HepG2 (cell line): ENCODE data around the gene OSGIN1. TPM values are rescaled to one million over a fixed set of nuclear protein-coding genes. Genes with fewer than 3 reads are reported as not detected.

Experiments
- ATAC-seq: fragments of 200-7000 bp; cut with Tn5 transposase; 3 replicates; pipeline ENCODE4 v1.9.1; 2020; ENCODE audit warnings: mild to moderate bottlenecking, moderate library complexity
- BruUV-seq: library from RNA; stranded (reverse); fragments of 400-500 nt; replicated peaks from 2 replicates; lab custom pipeline; 2021; lab: Mats Ljungman, UMichigan
- CTCF ChIA-PET: fragments of 300-600 bp; formaldehyde crosslinking; extraction: SDS; loops from one replicate; lab custom pipeline; 2021; ENCODE audit warnings: low total read pairs, inconsistent platforms, low intra/inter-chr PET ratio; lab: Yijun Ruan, JAX
- POLR2A ChIA-PET: fragments of 350-600 bp; sonication (Branson Sonifier 250); formaldehyde crosslinking; loops from one replicate; lab custom pipeline; 2020; ENCODE audit warnings: antibody characterized with exemption, inconsistent platforms; lab: Yijun Ruan, JAX
- DNase-seq: peaks from one replicate; pipeline ENCODE4 v3.0.0-alpha.2; 2015; ENCODE audit warnings: low spot score
- FAIRE-seq: peaks from 3 replicates; lab custom pipeline; 2011; peaks lifted over from hg19 to GRCh38; lab: Jason Lieb, UNC
- H2AFZ ChIP-seq: one replicate; pipeline ENCODE4 v1.6.1; 2011; ENCODE audit warnings: low read length, inconsistent platforms
- H3K27ac ChIP-seq: fragments of 300-600 bp; 3 replicates; pipeline ENCODE4 v1.8.0; 2011; ENCODE audit warnings: mixed run types, mild to moderate bottlenecking, mixed read lengths, low read length, inconsistent platforms; ENCODE audit not compliant: insufficient read depth; ENCODE audit errors: extremely low read length
- H3K27me3 ChIP-seq, 2 experiments: fragments of 200-600 bp in 1 of 2; 2 replicates in 1 of 2; 3 replicates in 1 of 2; pipeline versions ENCODE4 v1.6.0 to v1.8.0; 2011; ENCODE audit warnings: low read length in 2 of 2, mild to moderate bottlenecking in 2 of 2, moderate library complexity in 2 of 2, inconsistent platforms in 1 of 2; ENCODE audit not compliant: insufficient read depth in 2 of 2, control insufficient read depth in 1 of 2
- H3K36me3 ChIP-seq, 2 experiments: fragments of 200-600 bp in 1 of 2; replicated peaks in 1 of 2; 2 replicates in 1 of 2; 3 replicates in 1 of 2; pipeline versions ENCODE4 v1.5.1 to v1.8.0; 2011; ENCODE audit warnings: low read length in 2 of 2, inconsistent platforms in 1 of 2; ENCODE audit not compliant: insufficient read depth in 2 of 2, control insufficient read depth in 1 of 2
- H3K4me1 ChIP-seq: 2 replicates; pipeline ENCODE4 v1.5.1; 2012; ENCODE audit warnings: low read length, inconsistent platforms; ENCODE audit not compliant: insufficient read depth
- H3K4me2 ChIP-seq: 2 replicates; pipeline ENCODE4 v1.6.0; 2011; ENCODE audit warnings: low read depth, low read length, inconsistent platforms
- H3K4me3 ChIP-seq, 3 experiments: fragments of 200-600 bp in 1 of 3; sonication (generic), shearing (Covaris generic) in 1 of 3; replicated peaks in 1 of 3; 2 replicates each; pipeline ENCODE4 v1.5.1; 2011 to 2016; ENCODE audit warnings: low read length in 3 of 3, inconsistent platforms in 2 of 3, low read depth in 2 of 3, mild to moderate bottlenecking in 2 of 3, control low read depth in 1 of 3, mixed read lengths in 1 of 3; ENCODE audit not compliant: insufficient read depth in 1 of 3
- H3K79me2 ChIP-seq: one replicate; pipeline ENCODE4 v1.6.1; 2011; ENCODE audit warnings: low read length, inconsistent platforms; ENCODE audit not compliant: insufficient read depth
- H3K9ac ChIP-seq: 2 replicates; pipeline ENCODE4 v1.6.0; 2011; ENCODE audit warnings: mild to moderate bottlenecking, low read depth, low read length, inconsistent platforms; ENCODE audit not compliant: insufficient read depth
- H3K9me3 ChIP-seq: 2 replicates; pipeline ENCODE4 v1.5.1; 2012; ENCODE audit warnings: mild to moderate bottlenecking, low read length
- H4K20me1 ChIP-seq: 2 replicates; pipeline ENCODE4 v1.6.0; 2011; ENCODE audit warnings: inconsistent platforms, mild to moderate bottlenecking, low read length, moderate library complexity; ENCODE audit not compliant: insufficient read depth
- HDAC6 ChIP-seq: fragments of 200-600 bp; sonication (generic); IDR thresholded peaks from 2 replicates; pipeline ENCODE4 v1.7.0; 2017; ENCODE audit warnings: mild to moderate bottlenecking, antibody characterized with exemption, low read length, low read depth
- ZNF224 ChIP-seq: sonication (generic); formaldehyde crosslinking; IDR thresholded peaks from 2 replicates; pipeline ENCODE4 v1.5.0; 2020; ENCODE audit warnings: mild to moderate bottlenecking, missing genetic modification reagents
- ZNF546 ChIP-seq: sonication (generic); formaldehyde crosslinking; conservative IDR thresholded peaks from 2 replicates; pipeline ENCODE4 v1.8.1; 2023; ENCODE audit warnings: mild to moderate bottlenecking, missing genetic modification reagents
- ZNF841 ChIP-seq: sonication (generic); formaldehyde crosslinking; IDR thresholded peaks from 2 replicates; pipeline ENCODE4 v1.8.1; 2023; ENCODE audit warnings: missing genetic modification reagents, borderline replicate concordance
- WGBS: methylation state at CpG from one replicate; pipeline ENCODE4 v1.1.6; 2017; ENCODE audit warnings: low lambda C conversion rate; 5-methylcytosine and 5-hydroxymethylcytosine counted together
- in situ Hi-C: cut with HindIII; loops from 2 replicates; pipeline ENCODE4 v1.10.0; 2017; ENCODE audit warnings: low pct_unique_long_range_greater_than_20kb; ENCODE audit not compliant: extremely low pct_ligation_motif_present
- intact Hi-C: fragments of 100-400 bp; cut with micrococcal nuclease; formaldehyde crosslinking; loops from one replicate; pipeline ENCODE4 v1.10.0; 2022; ENCODE audit not compliant: unreplicated experiment
- polyA plus RNA-seq, 8 experiments: library from polyadenylated mRNA; depleted of rRNA in 3 of 8; stranded (reverse) in 7 of 8; unstranded in 1 of 8; fragments of >200 nt; fragmentation: Illumina TruSeq in 4 of 8; extraction: Trizol in 4 of 8; gene quantifications; 2 replicates each; pipeline versions ENCODE4 v1.2.1 to v1.2.3, GENCODE V29; 2011 to 2016; ENCODE audit warnings: low read depth in 4 of 8, missing spikeins in 1 of 8, mixed read lengths in 1 of 8; ENCODE audit not compliant: insufficient read depth in 1 of 8
- total RNA-seq, 5 experiments: library from RNA; depleted of rRNA; stranded (reverse); fragments of >200 nt; fragmentation: Illumina TruSeq; extraction: Trizol; gene quantifications; 2 replicates each; pipeline ENCODE4 v1.2.3, GENCODE V29; 2016; ENCODE audit warnings: low read depth in 1 of 5
- TF ChIP-seq, protein P1 (sequence below): sonication (generic); formaldehyde crosslinking; IDR thresholded peaks from 2 replicates; pipeline ENCODE4 v1.4.0; 2020; ENCODE audit warnings: missing genetic modification reagents, borderline replicate concordance
- TF ChIP-seq, protein P2 (sequence below): sonication (generic); formaldehyde crosslinking; IDR thresholded peaks from 2 replicates; pipeline ENCODE4 v1.5.0; 2020; ENCODE audit warnings: mild to moderate bottlenecking, missing genetic modification reagents

Gene OSGIN1
- total and polyA plus RNA-seq, 2 of the 13 experiments (the other 11 are each of a cell fraction or from before 2014, with no cell fraction given), result 20.5 to 27.1 TPM

DNA sequence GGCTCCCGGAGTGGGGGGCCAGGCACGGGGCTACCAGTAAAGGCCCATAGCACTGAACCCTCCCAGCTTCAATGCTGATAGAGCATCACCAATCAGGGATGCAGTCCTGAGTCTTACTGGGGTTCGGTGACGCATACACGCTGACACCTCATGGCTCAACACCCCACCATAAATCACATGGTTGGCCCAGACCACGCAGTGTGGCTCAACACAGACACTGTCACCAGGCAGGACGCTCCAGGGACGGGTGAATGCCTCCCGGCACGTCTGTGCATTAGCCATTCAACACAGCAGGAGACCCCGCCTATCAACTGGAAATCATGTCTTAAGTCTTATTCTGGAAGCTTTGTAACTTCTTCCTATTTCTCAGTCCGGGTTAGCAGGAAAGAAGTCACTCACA, 50.0 kb downstream of the OSGIN1 start:
- Histone ChIP-seq H3K27ac (no peak overlapping the region), H3K4me1 (no peaks in the 10 kb centered on the region), H3K36me3 (no peaks in the 10 kb centered on the region), H3K4me3 (no peak overlapping the region), H3K79me2 (no peaks in the 10 kb centered on the region), H3K4me2 (no peak overlapping the region), H4K20me1 (no peaks in the 10 kb centered on the region), H3K9me3 (no peaks in the 10 kb centered on the region), H2AFZ (no peak overlapping the region), H3K27me3 (peaks cover 14 to 63% of the 10 kb centered on the region in 2 experiments), H3K9ac (no peak overlapping the region)
- CTCF ChIA-PET, result no interaction called here
- intact Hi-C loops, result no loop called here
- TF ChIP-seq ZNF224, result no peak
- no peak for TF ChIP-seq ZNF546 (CRISPR knock-in tag)
- TF ChIP-seq, protein P1, sequence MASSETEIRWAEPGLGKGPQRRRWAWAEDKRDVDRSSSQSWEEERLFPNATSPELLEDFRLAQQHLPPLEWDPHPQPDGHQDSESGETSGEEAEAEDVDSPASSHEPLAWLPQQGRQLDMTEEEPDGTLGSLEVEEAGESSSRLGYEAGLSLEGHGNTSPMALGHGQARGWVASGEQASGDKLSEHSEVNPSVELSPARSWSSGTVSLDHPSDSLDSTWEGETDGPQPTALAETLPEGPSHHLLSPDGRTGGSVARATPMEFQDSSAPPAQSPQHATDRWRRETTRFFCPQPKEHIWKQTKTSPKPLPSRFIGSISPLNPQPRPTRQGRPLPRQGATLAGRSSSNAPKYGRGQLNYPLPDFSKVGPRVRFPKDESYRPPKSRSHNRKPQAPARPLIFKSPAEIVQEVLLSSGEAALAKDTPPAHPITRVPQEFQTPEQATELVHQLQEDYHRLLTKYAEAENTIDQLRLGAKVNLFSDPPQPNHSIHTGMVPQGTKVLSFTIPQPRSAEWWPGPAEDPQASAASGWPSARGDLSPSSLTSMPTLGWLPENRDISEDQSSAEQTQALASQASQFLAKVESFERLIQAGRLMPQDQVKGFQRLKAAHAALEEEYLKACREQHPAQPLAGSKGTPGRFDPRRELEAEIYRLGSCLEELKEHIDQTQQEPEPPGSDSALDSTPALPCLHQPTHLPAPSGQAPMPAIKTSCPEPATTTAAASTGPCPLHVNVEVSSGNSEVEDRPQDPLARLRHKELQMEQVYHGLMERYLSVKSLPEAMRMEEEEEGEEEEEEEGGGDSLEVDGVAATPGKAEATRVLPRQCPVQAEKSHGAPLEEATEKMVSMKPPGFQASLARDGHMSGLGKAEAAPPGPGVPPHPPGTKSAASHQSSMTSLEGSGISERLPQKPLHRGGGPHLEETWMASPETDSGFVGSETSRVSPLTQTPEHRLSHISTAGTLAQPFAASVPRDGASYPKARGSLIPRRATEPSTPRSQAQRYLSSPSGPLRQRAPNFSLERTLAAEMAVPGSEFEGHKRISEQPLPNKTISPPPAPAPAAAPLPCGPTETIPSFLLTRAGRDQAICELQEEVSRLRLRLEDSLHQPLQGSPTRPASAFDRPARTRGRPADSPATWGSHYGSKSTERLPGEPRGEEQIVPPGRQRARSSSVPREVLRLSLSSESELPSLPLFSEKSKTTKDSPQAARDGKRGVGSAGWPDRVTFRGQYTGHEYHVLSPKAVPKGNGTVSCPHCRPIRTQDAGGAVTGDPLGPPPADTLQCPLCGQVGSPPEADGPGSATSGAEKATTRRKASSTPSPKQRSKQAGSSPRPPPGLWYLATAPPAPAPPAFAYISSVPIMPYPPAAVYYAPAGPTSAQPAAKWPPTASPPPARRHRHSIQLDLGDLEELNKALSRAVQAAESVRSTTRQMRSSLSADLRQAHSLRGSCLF, result no peak
- no peak for TF ChIP-seq HDAC6
- TF ChIP-seq ZNF841, result no peak
- TF ChIP-seq, protein P2, sequence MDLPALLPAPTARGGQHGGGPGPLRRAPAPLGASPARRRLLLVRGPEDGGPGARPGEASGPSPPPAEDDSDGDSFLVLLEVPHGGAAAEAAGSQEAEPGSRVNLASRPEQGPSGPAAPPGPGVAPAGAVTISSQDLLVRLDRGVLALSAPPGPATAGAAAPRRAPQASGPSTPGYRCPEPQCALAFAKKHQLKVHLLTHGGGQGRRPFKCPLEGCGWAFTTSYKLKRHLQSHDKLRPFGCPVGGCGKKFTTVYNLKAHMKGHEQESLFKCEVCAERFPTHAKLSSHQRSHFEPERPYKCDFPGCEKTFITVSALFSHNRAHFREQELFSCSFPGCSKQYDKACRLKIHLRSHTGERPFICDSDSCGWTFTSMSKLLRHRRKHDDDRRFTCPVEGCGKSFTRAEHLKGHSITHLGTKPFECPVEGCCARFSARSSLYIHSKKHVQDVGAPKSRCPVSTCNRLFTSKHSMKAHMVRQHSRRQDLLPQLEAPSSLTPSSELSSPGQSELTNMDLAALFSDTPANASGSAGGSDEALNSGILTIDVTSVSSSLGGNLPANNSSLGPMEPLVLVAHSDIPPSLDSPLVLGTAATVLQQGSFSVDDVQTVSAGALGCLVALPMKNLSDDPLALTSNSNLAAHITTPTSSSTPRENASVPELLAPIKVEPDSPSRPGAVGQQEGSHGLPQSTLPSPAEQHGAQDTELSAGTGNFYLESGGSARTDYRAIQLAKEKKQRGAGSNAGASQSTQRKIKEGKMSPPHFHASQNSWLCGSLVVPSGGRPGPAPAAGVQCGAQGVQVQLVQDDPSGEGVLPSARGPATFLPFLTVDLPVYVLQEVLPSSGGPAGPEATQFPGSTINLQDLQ (CRISPR knock-in tag), result no peak
- FAIRE-seq (no peak), ATAC-seq (peak; percentile 6; the same call in 1 of the 3 replicates), DNase-seq (no peak)
- BruUV-seq, result no TSS peak
- in situ Hi-C loops, result no loop called here
- POLR2A ChIA-PET, result no interaction called here
- 33% methylated on average over 11 of the region's 12 CpGs for WGBS
